SJSA1 (cell line): ENCODE results near the gene ROBO4. TPM values are rescaled to one million over a fixed set of nuclear protein-coding genes. Genes with fewer than 3 reads are reported as not detected.

ENCODE experiments used
- total RNA-seq: library from RNA; depleted of rRNA; stranded (reverse); fragments of >200 nt; shearing (Covaris generic); gene quantifications from 2 replicates; pipeline ENCODE4 v1.2.3, GENCODE V29; 2014; rRNA removed

Gene ROBO4
- total RNA-seq, 1 experiment from 2014 or later, result 0.97 TPM

Other genes starting within 250 kb of the ROBO4 start
- 2.8 and 4.7 TPM in 2 replicates for gene SIAE, start 224.1 kb downstream of the ROBO4 start, total RNA-seq
- 2.6 and 5.5 TPM in 2 replicates for gene SPA17, start 224.0 kb downstream of the ROBO4 start, total RNA-seq
- 2.9 and 5.2 TPM in 2 replicates for gene NRGN, start 157.9 kb downstream of the ROBO4 start, total RNA-seq
- gene VSIG2, start 145.6 kb downstream of the ROBO4 start, total RNA-seq, result not detected in 2 replicates
- gene ESAM, start 135.6 kb downstream of the ROBO4 start, total RNA-seq, result 0.18 TPM in 1 of 2 replicates, not detected in the other
- 15.3 and 16.3 TPM in 2 replicates for gene MSANTD2, start 97.5 kb downstream of the ROBO4 start, total RNA-seq
- 4.1 and 8.5 TPM in 2 replicates for gene ROBO3, start 32.4 kb downstream of the ROBO4 start, total RNA-seq
- gene HEPN1, start 21.4 kb upstream of the ROBO4 start, total RNA-seq, result not detected in 2 replicates
- not detected in 2 replicates for gene HEPACAM, start 38.2 kb upstream of the ROBO4 start, total RNA-seq
- gene CCDC15, start 56.3 kb upstream of the ROBO4 start, total RNA-seq, result 2.2 and 2.7 TPM in 2 replicates
- 0.18 and 0.31 TPM in 2 replicates for gene SLC37A2, start 165.4 kb upstream of the ROBO4 start, total RNA-seq
- gene TMEM218, start 213.8 kb upstream of the ROBO4 start, total RNA-seq, result 10.5 and 16.1 TPM in 2 replicates